Measurements from ENCODE around the gene PRIM2.
"Not testable (repeated sequence)": the region's sequence is repeated elsewhere in the genome, so short reads cannot be mapped to it uniquely, and the experiment has no call there.

DNA sequence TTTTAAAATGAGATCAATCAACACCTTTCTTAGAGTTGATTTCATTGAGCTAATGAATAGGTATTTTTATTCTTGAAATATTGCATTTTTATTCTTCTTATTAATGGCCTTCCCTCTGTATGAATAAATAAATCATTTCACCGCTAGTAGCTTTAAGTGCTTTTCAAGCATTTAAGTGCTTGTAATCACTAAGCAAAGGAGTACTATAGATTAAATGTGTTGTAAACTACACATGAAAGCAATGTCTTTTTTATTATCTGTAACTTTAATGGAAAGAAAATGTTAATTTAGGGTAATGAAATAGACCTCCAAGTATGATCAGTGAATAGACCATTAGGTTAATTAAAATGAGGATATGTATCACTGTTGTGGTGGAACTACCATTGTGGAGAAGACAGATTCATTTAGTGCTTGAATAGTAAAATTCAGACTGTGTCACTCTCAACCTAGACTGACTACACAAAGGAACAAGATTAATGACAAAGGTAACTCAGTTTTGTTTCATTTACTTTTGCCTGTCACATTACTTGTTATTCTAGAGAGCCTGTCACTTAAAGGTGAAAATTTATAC, 132.2 kb downstream of the PRIM2 start:
- TF ChIP-seq TCF12, CEBPB (IDR thresholded peaks at IDR 0.05; ENCODE audit: low read depth, low read length): not testable (repeated sequence)
- TF ChIP-seq, protein P1, sequence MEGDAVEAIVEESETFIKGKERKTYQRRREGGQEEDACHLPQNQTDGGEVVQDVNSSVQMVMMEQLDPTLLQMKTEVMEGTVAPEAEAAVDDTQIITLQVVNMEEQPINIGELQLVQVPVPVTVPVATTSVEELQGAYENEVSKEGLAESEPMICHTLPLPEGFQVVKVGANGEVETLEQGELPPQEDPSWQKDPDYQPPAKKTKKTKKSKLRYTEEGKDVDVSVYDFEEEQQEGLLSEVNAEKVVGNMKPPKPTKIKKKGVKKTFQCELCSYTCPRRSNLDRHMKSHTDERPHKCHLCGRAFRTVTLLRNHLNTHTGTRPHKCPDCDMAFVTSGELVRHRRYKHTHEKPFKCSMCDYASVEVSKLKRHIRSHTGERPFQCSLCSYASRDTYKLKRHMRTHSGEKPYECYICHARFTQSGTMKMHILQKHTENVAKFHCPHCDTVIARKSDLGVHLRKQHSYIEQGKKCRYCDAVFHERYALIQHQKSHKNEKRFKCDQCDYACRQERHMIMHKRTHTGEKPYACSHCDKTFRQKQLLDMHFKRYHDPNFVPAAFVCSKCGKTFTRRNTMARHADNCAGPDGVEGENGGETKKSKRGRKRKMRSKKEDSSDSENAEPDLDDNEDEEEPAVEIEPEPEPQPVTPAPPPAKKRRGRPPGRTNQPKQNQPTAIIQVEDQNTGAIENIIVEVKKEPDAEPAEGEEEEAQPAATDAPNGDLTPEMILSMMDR (IDR thresholded peaks at IDR 0.05; ENCODE audit: control extremely low read depth in 1 of 3, insufficient read depth in 1 of 3, low read depth in 1 of 3, low read length in 3 of 3), result not testable (repeated sequence)

All from H1 (cell line).